Neural cell (in vitro differentiated cells): ENCODE results near the gene OTUD4. TPM values are rescaled to one million over a fixed set of nuclear protein-coding genes. Genes with fewer than 3 reads are reported as not detected.

Experiments
- H2AFZ ChIP-seq: fragments of 200-600, 300-800 bp; sonication (generic), shearing (Covaris generic); 2 replicates; pipeline ENCODE4 v1.6.0; 2014; ENCODE audit warnings: low read depth, mild to moderate bottlenecking, antibody characterized with exemption, low read length, moderate library complexity
- H3F3A ChIP-seq: fragments of 200-600 bp; shearing (Covaris generic); 2 replicates; pipeline ENCODE4 v1.6.1; 2016; ENCODE audit warnings: mild to moderate bottlenecking, moderate library complexity, mixed read lengths, antibody characterized with exemption, low read length; ENCODE audit not compliant: insufficient read depth, poor library complexity, severe bottlenecking
- H3K27ac ChIP-seq: fragments of 200-600, 300-800 bp; sonication (generic), shearing (Covaris generic); 2 replicates; pipeline ENCODE4 v1.5.1; 2014; ENCODE audit warnings: mild to moderate bottlenecking, low read length, moderate library complexity
- H3K27me3 ChIP-seq: fragments of 300-800, 200-600 bp; sonication (generic), shearing (Covaris generic); 2 replicates; pipeline ENCODE4 v1.6.0; 2014; ENCODE audit warnings: mild to moderate bottlenecking, low read depth, low read length, moderate library complexity; ENCODE audit not compliant: insufficient read depth
- H3K36me3 ChIP-seq: fragments of 300-800, 200-600 bp; sonication (generic), shearing (Covaris generic); 2 replicates; pipeline ENCODE4 v1.5.1; 2014; ENCODE audit warnings: mild to moderate bottlenecking, antibody characterized with exemption, low read length, moderate library complexity; ENCODE audit not compliant: insufficient read depth
- H3K4me2 ChIP-seq: fragments of 300-800, 200-600 bp; sonication (generic), shearing (Covaris generic); 2 replicates; pipeline ENCODE4 v1.6.0; 2014; ENCODE audit warnings: mild to moderate bottlenecking, low read length
- H3K4me3 ChIP-seq: fragments of 300-800, 200-600 bp; sonication (generic), shearing (Covaris generic); 2 replicates; pipeline ENCODE4 v1.5.1; 2014; ENCODE audit warnings: mild to moderate bottlenecking, low read length, moderate library complexity
- H3K79me2 ChIP-seq: fragments of 200-600 bp; shearing (Covaris generic); replicated peaks from 2 replicates; pipeline ENCODE4 v1.6.0; 2014; ENCODE audit warnings: mild to moderate bottlenecking, low read length, moderate library complexity; ENCODE audit not compliant: insufficient read depth
- H3K9ac ChIP-seq: fragments of 300-800, 200-600 bp; sonication (generic), shearing (Covaris generic); 2 replicates; pipeline ENCODE4 v1.6.1; 2016; ENCODE audit warnings: mild to moderate bottlenecking, low read length, mixed read lengths
- H3K9me2 ChIP-seq: fragments of 200-600 bp; shearing (Covaris generic); 2 replicates; pipeline ENCODE4 v1.6.1; 2016; ENCODE audit warnings: mild to moderate bottlenecking, low read length, mixed read lengths; ENCODE audit not compliant: insufficient read depth
- H3K9me3 ChIP-seq: fragments of 200-600, 300-800 bp; sonication (generic), shearing (Covaris generic); 2 replicates; pipeline ENCODE4 v1.6.1; 2016; ENCODE audit warnings: mild to moderate bottlenecking, mixed run types, low read length, moderate library complexity, mixed read lengths
- H4K20me1 ChIP-seq: fragments of 200-600 bp; shearing (Covaris generic); 2 replicates; pipeline ENCODE4 v1.6.1; 2016; ENCODE audit warnings: mild to moderate bottlenecking, mixed run types; ENCODE audit not compliant: insufficient read depth
- CTCF ChIP-seq: fragments of 450-650 bp; IDR thresholded peaks from 2 replicates; pipeline ENCODE4 v1.5.1; 2014; ENCODE audit warnings: antibody characterized with exemption, mild to moderate bottlenecking, moderate library complexity; ENCODE audit not compliant: poor library complexity, severe bottlenecking
- EP300 ChIP-seq: fragments of 450-650 bp; conservative IDR thresholded peaks from 2 replicates; pipeline ENCODE4 v1.6.1; 2014; ENCODE audit warnings: antibody characterized with exemption, mild to moderate bottlenecking, moderate library complexity; ENCODE audit not compliant: poor library complexity, severe bottlenecking
- EZH2 ChIP-seq: fragments of 200-600, 300-800 bp; shearing (Covaris generic), sonication (generic); IDR thresholded peaks from 2 replicates; pipeline ENCODE4 v1.6.1; 2014; ENCODE audit warnings: antibody characterized with exemption, low read length, borderline replicate concordance, mild to moderate bottlenecking; ENCODE audit not compliant: insufficient read depth, poor library complexity, severe bottlenecking
- MXI1 ChIP-seq: fragments of 450-650 bp; conservative IDR thresholded peaks from 2 replicates; pipeline ENCODE4 v1.6.1; 2014; ENCODE audit warnings: antibody characterized with exemption, mild to moderate bottlenecking; ENCODE audit not compliant: poor library complexity, severe bottlenecking
- POLR2AphosphoS5 ChIP-seq: IDR thresholded peaks from 2 replicates; pipeline ENCODE4 v1.6.1; 2012
- RAD21 ChIP-seq: fragments of 450-650 bp; conservative IDR thresholded peaks from 2 replicates; pipeline ENCODE4 v1.6.1; 2014; ENCODE audit warnings: antibody characterized with exemption, mild to moderate bottlenecking, moderate library complexity
- REST ChIP-seq: IDR thresholded peaks from 2 replicates; pipeline ENCODE4 v1.6.1; 2012; ENCODE audit warnings: borderline replicate concordance
- SMC3 ChIP-seq: fragments of 450-650 bp; conservative IDR thresholded peaks from 2 replicates; pipeline ENCODE4 v1.6.1; 2014; ENCODE audit warnings: antibody characterized with exemption, mild to moderate bottlenecking, moderate library complexity; ENCODE audit not compliant: poor library complexity
- TAF1 ChIP-seq: IDR thresholded peaks from 2 replicates; pipeline ENCODE4 v1.6.1; 2012; ENCODE audit warnings: low read depth
- polyA plus RNA-seq: library from polyadenylated mRNA; depleted of rRNA; stranded (reverse); fragments of >200 nt; gene quantifications from 2 replicates; pipeline ENCODE4 v1.2.3, GENCODE V29; 2014

The OTUD4 gene
- polyA plus RNA-seq, 1 donor from 2014 or later = 15.1 TPM

GRCh38 chr4:145098675-145099037 is 81.7 kb downstream of the OTUD4 start:
- peaks cover 66% of the 10 kb centered on the region for H3K79me2 ChIP-seq

More at GRCh38 chr4:145098675-145099037, 81.7 kb downstream of the OTUD4 start:
- Histone ChIP-seq H3F3A (peaks cover 6% of the 10 kb centered on the region), H3K9me2 (no peaks in the 10 kb centered on the region), H3K27ac (peak overlapping the region; percentile 88), H3K27me3 (no peaks in the 10 kb centered on the region), H3K36me3 (no peaks in the 10 kb centered on the region), H3K9me3 (no peaks in the 10 kb centered on the region), H4K20me1 (no peaks in the 10 kb centered on the region), H3K9ac (peak overlapping the region; percentile 83), H3K4me2 (peak overlapping the region; percentile 83), H2AFZ (peak overlapping the region; percentile 58), H3K4me3 (peak overlapping the region; percentile 87)
- TF ChIP-seq RAD21 = no peak
- TF ChIP-seq MXI1 = no peak
- no peak for TF ChIP-seq SMC3
- TF ChIP-seq CTCF = no peak
- no peak for TF ChIP-seq POLR2AphosphoS5
- no peak for TF ChIP-seq REST
- no peak for TF ChIP-seq TAF1
- no peak for TF ChIP-seq EP300
- no peak for TF ChIP-seq EZH2
